HG02763 (cell line): ENCODE results near the gene DRAP1.

Source experiments
- ATAC-seq: cut with Tn5 transposase; IDR thresholded peaks from one replicate; pipeline ENCODE4 v1.9.1; 2021; ENCODE audit warnings: mild to moderate bottlenecking, moderate library complexity; ENCODE audit not compliant: unreplicated experiment

Gene DRAP1

GRCh38 chr11:65903068-65903481, 16.2 kb upstream of the DRAP1 start:
- no peak for ATAC-seq

DNA sequence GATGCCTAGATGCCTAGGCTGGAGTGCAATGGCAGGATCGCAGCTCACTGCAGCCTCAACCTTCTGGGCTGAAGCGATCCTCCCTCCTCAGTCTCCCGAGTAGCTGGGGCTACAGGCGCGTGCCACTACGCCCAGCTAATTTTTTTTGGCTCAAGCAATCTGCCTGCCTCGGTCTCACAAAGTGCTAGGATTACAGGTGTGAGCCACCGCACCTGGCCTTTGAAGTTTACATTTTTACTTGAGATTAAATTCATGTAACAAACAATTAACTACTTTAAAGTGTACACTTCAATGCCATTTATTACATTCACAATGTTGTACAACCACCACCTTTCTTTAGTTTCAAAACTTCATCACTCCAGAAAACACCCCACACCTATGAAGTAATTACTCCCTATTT, 15.5 kb upstream of the DRAP1 start:
- ATAC-seq: no peak

- no peak for ATAC-seq
Observed at GRCh38 chr11:65906602-65907001, 12.6 kb upstream of the DRAP1 start.

GRCh38 chr11:65907878-65908277, 11.3 kb upstream of the DRAP1 start:
- no peak for ATAC-seq

DNA sequence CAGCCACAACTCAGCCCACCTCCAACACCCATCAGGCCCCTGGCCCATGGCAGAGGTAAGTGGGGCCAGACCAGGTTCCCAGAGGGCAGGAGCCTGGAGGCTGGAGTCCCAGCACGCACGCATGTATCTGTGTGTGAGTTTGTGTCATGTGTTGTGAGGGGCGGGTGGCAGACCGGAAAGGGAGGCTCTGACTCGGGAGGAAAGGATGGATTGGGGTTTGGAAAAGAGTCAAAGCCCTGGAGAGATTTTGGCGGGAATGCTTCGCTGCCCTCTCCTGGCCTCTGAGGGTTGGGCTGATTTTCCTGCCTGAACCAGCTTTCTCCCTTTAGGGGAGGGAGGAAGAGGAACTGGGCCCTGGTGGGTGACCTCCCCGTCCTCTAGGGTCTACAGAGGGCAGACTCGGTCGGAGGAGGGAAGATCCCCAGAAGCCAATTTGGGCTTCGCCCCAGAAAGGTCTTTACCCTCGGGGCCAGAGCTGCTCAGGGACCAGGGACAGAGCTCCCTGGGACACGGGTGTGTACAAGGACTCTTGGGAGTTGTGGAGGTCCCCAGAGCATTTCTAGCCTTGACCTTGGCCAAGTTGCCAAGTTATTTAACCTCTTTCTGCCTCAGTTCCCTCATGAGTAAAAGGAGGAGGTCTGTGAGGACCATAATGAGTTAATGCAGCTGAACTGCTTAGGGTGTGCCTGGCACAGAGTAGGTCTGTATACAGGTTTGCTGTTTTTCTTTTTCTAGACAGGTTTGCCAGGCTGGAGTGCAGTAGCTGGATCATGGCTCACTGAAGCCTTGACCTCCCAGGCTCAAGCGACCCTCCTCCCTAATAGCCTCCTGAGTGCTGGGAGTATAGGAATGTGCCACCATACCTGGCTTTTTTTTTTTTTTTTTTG, 7.3 kb upstream of the DRAP1 start:
- no peak for ATAC-seq

- ATAC-seq: no peak
Observed at GRCh38 chr11:65912845-65913244, 6.4 kb upstream of the DRAP1 start.

GRCh38 chr11:65915101-65915820, 4.0 kb upstream of the DRAP1 start:
- ATAC-seq: no peak

DNA sequence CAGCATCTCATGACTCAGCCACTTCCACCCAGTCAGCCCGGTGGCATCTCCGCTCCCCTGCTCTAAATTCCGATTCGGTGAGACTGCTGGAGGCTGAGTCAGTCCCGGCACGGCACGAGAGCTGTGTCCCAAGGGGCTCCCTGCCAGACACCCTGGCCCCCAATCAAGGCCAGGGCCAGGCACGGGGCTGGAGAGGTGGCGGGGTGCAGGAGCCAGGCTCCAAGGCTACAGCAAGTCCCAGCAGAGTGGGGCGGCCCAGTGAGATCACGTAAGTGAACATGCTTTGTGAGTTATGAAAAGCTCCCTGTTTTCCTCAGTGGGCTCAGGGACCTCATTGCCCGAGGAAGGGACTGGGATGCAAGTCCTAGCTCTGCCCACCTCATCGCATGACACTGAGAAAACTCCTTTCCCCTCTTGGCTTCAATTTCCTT, 3.4 kb upstream of the DRAP1 start:
- ATAC-seq: no peak

- no peak for ATAC-seq
Observed at GRCh38 chr11:65916391-65916790, 2.8 kb upstream of the DRAP1 start.

- ATAC-seq: no peak
Observed at GRCh38 chr11:65917077-65917433, 2.2 kb upstream of the DRAP1 start.

DNA sequence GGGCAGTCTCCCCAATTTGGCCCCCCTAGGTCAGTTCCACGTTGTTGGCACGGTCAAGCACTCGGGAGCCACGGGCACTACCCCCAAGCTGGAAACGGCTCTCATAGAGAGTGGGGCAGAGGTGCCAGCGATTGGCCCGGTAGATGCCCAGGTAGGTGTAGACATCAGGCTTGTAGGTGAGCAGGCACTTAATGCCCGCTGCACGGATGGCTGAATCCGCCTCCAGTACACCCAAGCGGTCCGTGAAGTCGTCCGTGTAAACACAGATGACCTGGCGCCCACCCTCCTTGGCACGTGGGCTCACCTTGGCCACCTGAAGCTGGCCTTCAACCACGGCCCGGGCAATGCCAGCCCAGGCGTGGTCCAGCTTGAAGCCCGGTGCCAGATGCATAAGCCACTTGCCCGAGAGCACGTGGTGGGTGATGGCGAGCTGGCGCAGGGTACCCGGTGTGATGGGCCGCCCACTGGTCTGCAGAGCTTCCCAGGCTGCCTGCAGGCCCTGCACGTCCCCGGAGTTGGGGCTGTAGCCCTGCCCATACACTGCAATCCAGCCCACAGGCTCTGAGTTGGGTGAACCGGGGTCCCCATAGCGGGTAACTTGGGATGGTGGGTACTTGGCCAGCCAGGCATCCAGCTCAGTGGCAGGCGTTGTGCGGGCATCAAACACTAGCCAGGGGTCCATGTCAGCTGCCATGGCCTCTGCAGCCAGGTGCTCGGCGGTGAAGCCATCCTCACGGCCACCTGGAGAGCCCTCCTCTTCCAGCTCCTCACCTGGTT, 1.6 kb upstream of the DRAP1 start:
- ATAC-seq: no peak

GRCh38 chr11:65918211-65919140, 750 bp upstream of the DRAP1 start, which contains the start of gene C11orf68:
Gene C11orf68 (minus strand): TSS chr11:65919062. CDS start chr11:65919031, 31 bp downstream.
- peak; percentile 59 for ATAC-seq

- ATAC-seq: peak; percentile 49
Observed at GRCh38 chr11:65919573-65920371, 546 bp downstream of the DRAP1 start.

- ATAC-seq: no peak
Observed at GRCh38 chr11:65920372-65920802, 1.2 kb downstream of the DRAP1 start.

GRCh38 chr11:65921033-65921555, 1.9 kb downstream of the DRAP1 start:
- no peak for ATAC-seq

- no peak for ATAC-seq
Observed at GRCh38 chr11:65921876-65922275, 2.6 kb downstream of the DRAP1 start.

- no peak for ATAC-seq
Observed at GRCh38 chr11:65922565-65922964, 3.3 kb downstream of the DRAP1 start.

DNA sequence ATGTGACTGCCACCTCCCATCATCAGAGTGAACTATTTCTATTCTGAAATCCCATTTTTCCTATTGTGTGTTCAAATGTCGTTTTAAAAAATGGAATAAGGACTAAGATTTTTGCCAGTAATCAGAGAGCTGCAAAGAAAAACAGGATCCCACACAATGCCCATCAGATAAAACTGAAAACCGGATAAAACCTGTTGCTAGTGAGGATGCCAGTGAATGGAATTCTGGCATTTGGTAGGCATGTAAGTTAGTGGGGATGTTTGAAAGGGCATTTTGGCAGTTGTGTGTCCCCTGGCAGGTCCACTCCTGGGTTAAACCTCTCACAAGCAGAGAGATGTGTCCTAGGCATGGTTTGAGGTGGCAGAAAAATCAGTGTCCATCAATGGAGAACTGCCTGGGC, 6.2 kb downstream of the DRAP1 start:
- no peak for ATAC-seq

DNA sequence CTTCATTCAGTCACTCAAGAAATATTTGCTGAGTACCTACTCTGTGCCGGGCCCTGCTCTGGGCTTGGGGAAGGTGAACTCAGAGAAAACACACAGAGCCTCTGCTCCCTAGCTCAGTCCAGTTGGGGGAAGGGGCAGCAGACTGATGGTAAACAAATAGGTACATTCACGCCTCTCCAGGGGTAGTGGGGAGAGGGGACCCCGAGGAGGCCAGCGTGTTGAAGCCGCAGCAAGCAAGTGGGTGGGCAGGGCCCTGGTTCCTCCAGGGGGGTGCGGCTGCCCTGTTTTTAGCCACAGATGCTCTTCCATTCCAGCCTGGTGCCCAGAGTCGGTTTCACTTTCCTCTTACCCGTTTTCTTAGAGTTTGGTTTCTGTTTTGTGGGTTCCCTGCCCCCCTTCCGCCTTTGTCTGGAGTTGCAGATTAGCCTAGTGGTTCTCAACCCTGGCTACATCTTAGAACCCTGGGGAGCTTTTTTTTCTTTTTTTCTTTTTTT, 8.7 kb downstream of the DRAP1 start:
- ATAC-seq: peak; percentile 75
